ENCODE measurements around the gene DCDC1.

Gene DCDC1

DNA sequence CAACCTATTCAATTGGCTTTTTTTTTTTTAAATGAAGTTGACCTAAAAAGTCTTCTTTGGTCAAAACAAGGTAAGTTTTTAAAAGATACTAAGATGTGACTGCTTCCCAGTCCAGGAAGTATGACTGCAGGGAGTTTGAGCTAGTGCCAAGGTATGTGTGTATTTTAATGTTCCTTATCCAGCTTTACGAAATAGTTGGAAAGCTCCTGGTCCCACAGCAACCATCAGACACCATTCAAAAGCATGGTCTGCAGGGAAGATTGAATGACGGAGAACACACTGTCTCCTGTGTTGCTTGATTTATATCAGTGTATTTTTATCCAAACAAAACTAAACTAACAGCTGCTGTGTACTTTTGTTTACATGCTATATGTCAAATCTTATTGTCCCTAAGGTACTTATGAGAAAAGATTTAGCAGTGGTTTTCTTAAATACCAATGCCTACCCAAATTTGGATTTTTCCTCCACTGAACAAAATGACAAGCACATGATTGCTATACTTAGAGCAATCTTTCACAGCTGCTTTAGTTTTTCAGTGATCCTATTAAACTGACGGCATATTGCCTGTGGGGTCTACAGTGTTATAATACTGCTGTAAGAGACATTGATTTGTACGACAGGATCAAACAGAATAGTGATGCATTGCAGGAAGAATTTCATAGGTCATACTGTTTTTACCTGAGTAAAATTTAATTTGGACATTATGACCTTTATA, 122.9 kb downstream of the DCDC1 start:
- DNase-seq (ENCODE audit: low spot score in 2 of 2) (no peak), ATAC-seq (replicated peaks; ENCODE audit: extremely low read depth, poor library complexity, severe bottlenecking) (no peak)
- Mint-ChIP-seq H3K36me3 (ENCODE audit: insufficient read depth) (no peaks in the 10 kb centered on the region), H3K9me3 (no peaks in the 10 kb centered on the region), H3K27ac (ENCODE audit: low read depth) (no peak overlapping the region), H3K27me3 (peaks cover 23% of the 10 kb centered on the region), H3K4me3 (no peak overlapping the region), H3K4me1 (no peaks in the 10 kb centered on the region)

DNA sequence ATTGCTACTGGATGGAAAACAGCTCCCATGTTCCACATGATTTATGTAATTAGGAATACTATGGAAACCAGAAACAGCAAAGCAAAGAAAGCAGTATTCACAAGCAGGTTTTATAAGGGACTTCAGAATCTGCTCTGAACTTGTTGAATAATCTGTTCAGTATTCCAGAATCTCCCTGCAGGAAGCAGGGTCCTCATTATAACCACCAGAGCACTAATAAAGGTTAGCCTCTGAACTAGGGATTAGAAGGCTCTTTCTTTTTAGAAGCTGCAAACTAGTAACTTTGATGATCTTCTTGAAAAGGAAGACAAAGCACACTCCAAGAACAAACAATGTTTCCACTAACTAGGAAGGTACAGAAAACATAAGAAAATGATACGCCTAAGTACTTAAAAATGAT, 125.8 kb downstream of the DCDC1 start:
- H3K4me3 Mint-ChIP-seq: no peak overlapping the region
- H3K27me3 Mint-ChIP-seq: peaks cover 9% of the 10 kb centered on the region
- no peaks in the 10 kb centered on the region for H3K9me3 Mint-ChIP-seq
- no peak for DNase-seq (ENCODE audit: low spot score in 2 of 2)
- H3K36me3 Mint-ChIP-seq (ENCODE audit: insufficient read depth): no peaks in the 10 kb centered on the region
- no peak overlapping the region for H3K27ac Mint-ChIP-seq (ENCODE audit: low read depth)
- no peaks in the 10 kb centered on the region for H3K4me1 Mint-ChIP-seq
- no peak for ATAC-seq (replicated peaks; ENCODE audit: extremely low read depth, poor library complexity, severe bottlenecking)

DNA sequence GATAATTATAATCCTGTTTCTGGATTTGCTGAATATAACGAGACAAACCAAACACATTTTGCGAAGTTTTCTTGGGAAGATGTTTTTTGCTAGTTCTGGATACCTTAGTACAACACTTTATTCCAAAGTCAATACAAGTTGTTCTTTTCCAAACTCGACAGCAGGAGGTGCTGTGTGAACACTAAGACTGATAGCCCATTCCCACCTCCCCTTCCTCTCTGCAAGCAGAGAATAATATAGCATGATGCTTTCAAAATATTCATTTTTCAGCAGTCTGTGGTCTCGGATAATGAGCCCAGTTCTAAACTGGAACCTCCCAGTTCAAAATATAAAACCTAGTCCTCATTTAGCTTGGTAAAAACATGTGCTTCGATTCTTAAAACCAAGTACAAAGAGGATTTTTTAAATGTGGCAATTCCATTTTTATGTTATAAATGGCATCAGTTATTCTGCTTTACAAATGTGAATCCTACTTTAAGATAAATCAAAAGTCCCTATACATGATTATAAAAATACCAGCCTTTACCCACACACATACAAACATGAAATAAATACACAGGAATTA, 129.1 kb downstream of the DCDC1 start:
- Mint-ChIP-seq H3K9me3 (no peaks in the 10 kb centered on the region), H3K27me3 (peaks cover 8% of the 10 kb centered on the region), H3K4me3 (no peak overlapping the region), H3K27ac (ENCODE audit: low read depth) (no peak overlapping the region), H3K4me1 (no peaks in the 10 kb centered on the region), H3K36me3 (ENCODE audit: insufficient read depth) (no peaks in the 10 kb centered on the region)
- DNase-seq (ENCODE audit: low spot score in 2 of 2) (no peak), ATAC-seq (replicated peaks; ENCODE audit: extremely low read depth, poor library complexity, severe bottlenecking) (no peak)

DNA sequence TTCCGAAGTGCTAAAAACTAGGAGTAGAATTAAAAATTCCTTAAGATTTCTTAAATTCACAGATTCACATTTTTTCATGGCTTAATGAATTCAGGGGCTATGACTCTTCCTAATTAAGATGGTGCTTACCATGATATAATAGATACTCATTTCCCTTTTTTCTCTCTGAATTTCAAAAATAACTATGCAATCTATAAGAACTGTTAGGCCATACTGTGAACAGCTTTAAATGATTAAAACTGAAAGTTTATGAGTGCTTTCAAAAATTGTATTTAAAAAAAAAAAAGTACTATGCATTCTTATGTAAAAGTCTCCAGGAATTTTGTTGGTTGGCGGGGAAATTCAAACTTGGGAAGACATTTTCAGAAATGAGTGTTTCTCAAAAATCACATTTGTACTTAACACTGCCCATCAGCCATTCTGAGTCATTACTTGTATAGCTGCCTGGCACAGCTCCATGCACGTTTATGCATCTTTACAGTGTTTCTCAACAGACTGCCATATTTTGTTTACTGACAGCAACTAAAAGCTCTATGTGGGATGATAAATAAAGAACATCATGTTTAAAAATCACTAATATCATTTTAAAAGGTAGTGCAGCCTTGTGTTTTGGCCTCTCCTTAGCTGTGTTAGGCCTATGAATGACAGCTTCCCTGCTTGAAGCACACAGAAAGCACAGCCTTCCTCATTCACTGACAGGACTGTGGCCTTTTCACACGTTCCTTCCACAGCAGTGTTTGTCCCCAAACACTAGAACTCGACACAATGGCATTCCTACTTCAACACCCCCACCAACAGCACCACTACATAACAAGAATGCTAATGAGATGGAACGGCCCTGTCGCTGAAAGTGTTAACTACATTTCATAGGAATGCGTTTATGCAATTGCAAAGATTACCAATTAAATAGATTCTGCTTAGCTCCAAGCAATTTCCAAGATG, 131.4 kb downstream of the DCDC1 start:
- no peak for DNase-seq (ENCODE audit: low spot score in 2 of 2)
- H3K36me3 Mint-ChIP-seq (ENCODE audit: insufficient read depth): no peaks in the 10 kb centered on the region
- no peaks in the 10 kb centered on the region for H3K27me3 Mint-ChIP-seq
- H3K4me1 Mint-ChIP-seq: no peaks in the 10 kb centered on the region
- H3K4me3 Mint-ChIP-seq: no peak overlapping the region
- no peak overlapping the region for H3K27ac Mint-ChIP-seq (ENCODE audit: low read depth)
- ATAC-seq (replicated peaks; ENCODE audit: extremely low read depth, poor library complexity, severe bottlenecking): no peak
- H3K9me3 Mint-ChIP-seq: no peaks in the 10 kb centered on the region

DNA sequence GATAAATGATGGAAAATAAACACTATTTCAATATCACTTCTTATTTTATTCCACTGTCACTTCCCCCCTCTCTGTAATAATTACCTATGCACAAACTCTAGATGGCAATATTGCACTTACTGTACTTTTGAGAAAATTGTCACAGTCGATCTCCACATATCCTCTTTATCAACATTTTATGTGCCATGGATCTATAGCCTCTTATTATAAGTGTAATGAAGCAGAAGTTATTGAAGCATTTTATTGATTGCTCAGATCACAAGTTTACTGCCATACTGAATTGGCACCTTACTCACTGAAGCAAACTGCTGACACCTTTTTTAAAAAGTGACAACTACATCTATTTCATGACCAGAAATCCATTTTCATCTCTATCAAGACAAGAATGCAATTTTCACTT, 133.4 kb downstream of the DCDC1 start:
- no peaks in the 10 kb centered on the region for H3K27me3 Mint-ChIP-seq
- no peak for DNase-seq (ENCODE audit: low spot score in 2 of 2)
- H3K27ac Mint-ChIP-seq (ENCODE audit: low read depth): no peak overlapping the region
- H3K36me3 Mint-ChIP-seq (ENCODE audit: insufficient read depth): no peaks in the 10 kb centered on the region
- H3K4me1 Mint-ChIP-seq: no peaks in the 10 kb centered on the region
- ATAC-seq (replicated peaks; ENCODE audit: extremely low read depth, poor library complexity, severe bottlenecking): no peak
- H3K4me3 Mint-ChIP-seq: no peak overlapping the region
- H3K9me3 Mint-ChIP-seq: no peaks in the 10 kb centered on the region

DNA sequence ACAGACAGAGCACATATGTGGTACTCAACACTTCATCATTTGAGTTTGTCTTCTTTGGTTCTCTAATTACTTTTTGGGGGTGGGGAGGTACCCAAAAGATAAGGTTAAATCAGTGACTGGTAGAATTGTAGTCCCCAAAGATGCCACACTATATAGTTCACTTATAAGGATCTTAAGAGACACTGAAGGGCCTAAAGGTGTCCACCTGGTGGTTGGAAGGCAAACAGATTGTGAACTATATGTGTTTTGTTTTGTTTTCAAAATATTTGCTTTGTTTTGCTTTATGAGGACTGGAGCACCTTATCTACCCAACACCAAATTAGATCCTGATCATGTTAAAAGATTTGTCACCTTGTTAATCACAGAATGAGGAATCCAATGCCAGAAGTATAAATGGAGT, 136.1 kb downstream of the DCDC1 start:
- ATAC-seq (replicated peaks; ENCODE audit: extremely low read depth, poor library complexity, severe bottlenecking) (no peak), DNase-seq (ENCODE audit: low spot score in 2 of 2) (no peak)
- Mint-ChIP-seq H3K9me3 (no peaks in the 10 kb centered on the region), H3K4me3 (no peak overlapping the region), H3K4me1 (no peaks in the 10 kb centered on the region), H3K27me3 (no peaks in the 10 kb centered on the region), H3K27ac (ENCODE audit: low read depth) (no peak overlapping the region), H3K36me3 (ENCODE audit: insufficient read depth) (no peaks in the 10 kb centered on the region)

DNA sequence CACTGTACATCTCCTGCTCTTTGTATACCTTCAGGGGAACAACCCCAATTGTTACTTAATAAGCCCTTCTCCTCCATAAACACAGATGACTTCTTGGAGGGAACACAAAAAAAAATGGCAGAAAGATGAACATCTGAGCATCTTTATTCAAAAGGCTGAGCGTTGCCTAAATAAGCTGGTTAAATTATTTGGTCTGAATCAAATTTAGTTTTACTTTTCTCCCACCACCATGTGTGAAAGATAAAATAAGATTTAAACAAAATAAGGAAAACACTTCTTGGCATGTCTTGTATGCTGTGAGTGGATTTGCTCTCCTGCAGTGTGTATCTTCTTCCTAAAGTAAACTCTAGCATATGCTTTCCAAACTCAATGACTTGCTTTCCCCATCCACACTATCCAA, 137.9 kb downstream of the DCDC1 start:
- H3K36me3 Mint-ChIP-seq (ENCODE audit: insufficient read depth): no peaks in the 10 kb centered on the region
- peaks cover 5% of the 10 kb centered on the region for H3K9me3 Mint-ChIP-seq

DNA sequence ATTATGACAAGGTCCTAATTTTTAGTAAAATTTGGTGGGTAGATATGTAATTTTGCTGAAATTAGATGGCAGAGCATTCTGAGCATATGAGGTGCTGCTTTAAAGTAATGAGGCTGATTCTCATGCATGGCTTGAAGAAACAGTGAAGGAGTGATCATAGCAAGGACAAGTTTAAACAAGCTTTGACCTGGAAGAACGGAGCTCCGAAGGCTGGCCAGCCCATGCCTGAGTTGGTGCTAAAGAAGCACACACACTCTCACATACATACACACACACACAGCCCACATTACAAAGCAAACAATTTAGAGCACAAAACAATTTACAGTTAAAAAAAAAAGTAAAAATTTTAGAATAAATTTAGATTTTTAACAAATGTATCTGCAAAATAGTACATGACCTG, 150.7 kb downstream of the DCDC1 start:
- no peak for DNase-seq (ENCODE audit: low spot score in 2 of 2)
- Mint-ChIP-seq H3K4me1 (no peaks in the 10 kb centered on the region), H3K9me3 (no peaks in the 10 kb centered on the region), H3K27me3 (no peaks in the 10 kb centered on the region), H3K27ac (ENCODE audit: low read depth) (no peak overlapping the region), H3K36me3 (ENCODE audit: insufficient read depth) (no peaks in the 10 kb centered on the region), H3K4me3 (no peak overlapping the region)
- ATAC-seq (replicated peaks; ENCODE audit: extremely low read depth, poor library complexity, severe bottlenecking): no peak

More for the DNA sequence above, 137.9 kb downstream of the DCDC1 start:
- Mint-ChIP-seq H3K27ac (ENCODE audit: low read depth) (no peak overlapping the region), H3K4me1 (no peaks in the 10 kb centered on the region), H3K4me3 (no peak overlapping the region), H3K27me3 (no peaks in the 10 kb centered on the region)
- ATAC-seq (replicated peaks; ENCODE audit: extremely low read depth, poor library complexity, severe bottlenecking) (no peak), DNase-seq (ENCODE audit: low spot score in 2 of 2) (no peak)

DNA sequence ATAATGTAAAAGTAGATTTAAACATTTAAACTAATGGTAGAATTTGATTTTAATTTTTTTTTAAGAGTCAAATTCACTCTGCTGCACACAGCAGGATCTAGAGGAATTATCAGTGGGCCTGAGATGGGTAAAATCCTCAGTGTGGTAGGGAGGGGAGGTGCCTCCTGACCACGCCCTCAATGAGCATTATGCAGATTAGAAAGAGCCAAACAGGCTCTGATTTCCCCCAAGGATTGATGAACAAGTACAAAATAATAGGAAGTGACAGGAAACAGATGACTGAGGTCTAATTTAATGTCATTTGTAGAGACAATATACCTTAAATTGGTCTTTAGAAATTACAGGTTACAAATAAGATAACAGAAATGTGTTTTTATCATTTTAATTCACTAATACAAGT, 155.2 kb downstream of the DCDC1 start:
- no peaks in the 10 kb centered on the region for H3K4me1 Mint-ChIP-seq
- no peak overlapping the region for H3K27ac Mint-ChIP-seq (ENCODE audit: low read depth)
- no peaks in the 10 kb centered on the region for H3K27me3 Mint-ChIP-seq
- no peak for ATAC-seq (replicated peaks; ENCODE audit: extremely low read depth, poor library complexity, severe bottlenecking)
- no peaks in the 10 kb centered on the region for H3K9me3 Mint-ChIP-seq
- no peak overlapping the region for H3K4me3 Mint-ChIP-seq
- peaks cover 1% of the 10 kb centered on the region for H3K36me3 Mint-ChIP-seq (ENCODE audit: insufficient read depth)
- DNase-seq (ENCODE audit: low spot score in 2 of 2): no peak

DNA sequence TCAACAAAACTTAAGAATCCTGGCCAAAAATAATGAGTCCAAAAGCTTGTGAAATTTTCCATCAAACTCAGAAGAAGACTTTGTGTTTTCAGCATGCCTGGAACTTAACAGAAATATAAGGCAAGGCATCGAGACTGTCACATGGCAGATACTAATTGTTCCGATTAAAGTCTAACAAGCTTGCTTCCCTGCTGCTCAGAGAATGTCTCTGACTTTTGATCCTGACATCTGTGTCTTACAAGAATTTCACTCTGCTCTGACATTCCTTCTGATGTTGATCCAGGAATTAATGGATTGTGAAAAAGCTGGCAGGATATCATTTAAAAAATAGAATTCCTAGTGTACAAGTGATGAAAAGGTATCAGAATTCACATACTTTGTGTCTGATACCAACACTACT, 170.2 kb downstream of the DCDC1 start:
- no peak overlapping the region for H3K27ac Mint-ChIP-seq (ENCODE audit: low read depth)
- H3K4me1 Mint-ChIP-seq: no peaks in the 10 kb centered on the region
- DNase-seq (ENCODE audit: low spot score in 2 of 2): no peak
- no peaks in the 10 kb centered on the region for H3K9me3 Mint-ChIP-seq
- H3K4me3 Mint-ChIP-seq: no peak overlapping the region
- H3K27me3 Mint-ChIP-seq: no peaks in the 10 kb centered on the region
- ATAC-seq (replicated peaks; ENCODE audit: extremely low read depth, poor library complexity, severe bottlenecking): no peak
- no peaks in the 10 kb centered on the region for H3K36me3 Mint-ChIP-seq (ENCODE audit: insufficient read depth)

DNA sequence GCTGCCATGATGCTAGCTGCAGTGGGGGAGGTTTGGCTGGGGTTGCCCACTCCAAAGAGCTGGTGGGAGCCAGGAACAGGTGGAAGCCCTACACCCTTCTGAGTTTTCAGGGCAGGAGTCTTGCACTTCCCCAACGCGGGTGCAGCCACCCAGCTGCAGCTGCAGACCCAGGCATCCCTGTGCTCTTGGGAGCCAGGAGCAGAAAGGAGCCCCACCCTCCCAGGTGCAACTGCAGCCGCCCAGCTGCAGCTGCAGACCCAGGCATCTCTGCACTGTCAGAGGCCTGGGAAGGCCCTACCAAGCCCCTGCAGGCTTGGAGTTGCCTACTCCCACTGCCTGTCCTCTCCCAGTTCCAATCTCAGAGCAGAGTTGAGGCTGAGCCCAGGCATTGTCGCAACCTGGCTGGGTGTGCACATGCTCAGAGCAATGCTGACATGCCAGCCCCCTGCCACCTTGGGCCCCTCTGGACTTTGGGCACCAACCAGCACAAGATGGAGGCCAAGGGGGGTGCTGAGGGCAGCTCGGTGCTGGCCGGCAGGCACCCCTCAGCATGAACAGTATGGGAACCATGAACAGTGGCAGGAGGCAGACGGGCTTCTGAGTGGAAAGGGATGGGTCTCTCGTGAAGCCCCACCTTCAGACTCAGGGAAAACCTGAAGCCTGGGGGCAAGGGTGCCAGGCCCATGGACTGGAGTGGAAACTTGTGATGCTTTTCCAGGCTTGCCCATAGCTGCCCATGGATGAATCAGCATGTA, 195.4 kb downstream of the DCDC1 start:
- Mint-ChIP-seq H3K4me3 (no peak overlapping the region), H3K36me3 (ENCODE audit: insufficient read depth) (no peaks in the 10 kb centered on the region), H3K27ac (ENCODE audit: low read depth) (no peak overlapping the region), H3K9me3 (peaks cover 20% of the 10 kb centered on the region), H3K27me3 (no peaks in the 10 kb centered on the region), H3K4me1 (no peaks in the 10 kb centered on the region)
- DNase-seq (ENCODE audit: low spot score in 2 of 2) (no peak), ATAC-seq (replicated peaks; ENCODE audit: extremely low read depth, poor library complexity, severe bottlenecking) (no peak)
